Measurements from ENCODE around the gene ABCG1. TPM values are rescaled to one million over a fixed set of nuclear protein-coding genes. Genes with fewer than 3 reads are reported as not detected.

Gene ABCG1
- total RNA-seq, 4 donors from 2014 or later, result 16.1 to 25.9 (median 20.0) TPM

GRCh38 chr21:42338729-42339715 lies 120.1 kb downstream of the ABCG1 start:
- intact Hi-C loops (cut with DNase I), result no loop called here
- WGBS, result 90% methylated on average over 12 of the region's 17 CpGs
- Histone ChIP-seq H3K27ac (replicated peaks in 1 of 4) (no peak overlapping the region), H3K36me3 (no peaks in the 10 kb centered on the region), H3K4me3 (no peak overlapping the region), H3K4me1 (peaks cover 0 to 14% (median 9%) of the 10 kb centered on the region in 4 donors), H3K9me3 (no peaks in the 10 kb centered on the region), H3K27me3 (peaks cover 0 to 5% (median 2%) of the 10 kb centered on the region in 4 donors)
- DNase-seq (ENCODE audit: extremely low spot score), result no peak
- TF ChIP-seq POLR2AphosphoS5 (IDR thresholded peaks at IDR 0.05) (no peak), POLR2A (IDR thresholded peaks at IDR 0.05; ENCODE audit: low read depth) (no peak), CTCF (IDR thresholded peaks at IDR 0.05) (no peak), EP300 (IDR thresholded peaks at IDR 0.05) (no peak)

DNA sequence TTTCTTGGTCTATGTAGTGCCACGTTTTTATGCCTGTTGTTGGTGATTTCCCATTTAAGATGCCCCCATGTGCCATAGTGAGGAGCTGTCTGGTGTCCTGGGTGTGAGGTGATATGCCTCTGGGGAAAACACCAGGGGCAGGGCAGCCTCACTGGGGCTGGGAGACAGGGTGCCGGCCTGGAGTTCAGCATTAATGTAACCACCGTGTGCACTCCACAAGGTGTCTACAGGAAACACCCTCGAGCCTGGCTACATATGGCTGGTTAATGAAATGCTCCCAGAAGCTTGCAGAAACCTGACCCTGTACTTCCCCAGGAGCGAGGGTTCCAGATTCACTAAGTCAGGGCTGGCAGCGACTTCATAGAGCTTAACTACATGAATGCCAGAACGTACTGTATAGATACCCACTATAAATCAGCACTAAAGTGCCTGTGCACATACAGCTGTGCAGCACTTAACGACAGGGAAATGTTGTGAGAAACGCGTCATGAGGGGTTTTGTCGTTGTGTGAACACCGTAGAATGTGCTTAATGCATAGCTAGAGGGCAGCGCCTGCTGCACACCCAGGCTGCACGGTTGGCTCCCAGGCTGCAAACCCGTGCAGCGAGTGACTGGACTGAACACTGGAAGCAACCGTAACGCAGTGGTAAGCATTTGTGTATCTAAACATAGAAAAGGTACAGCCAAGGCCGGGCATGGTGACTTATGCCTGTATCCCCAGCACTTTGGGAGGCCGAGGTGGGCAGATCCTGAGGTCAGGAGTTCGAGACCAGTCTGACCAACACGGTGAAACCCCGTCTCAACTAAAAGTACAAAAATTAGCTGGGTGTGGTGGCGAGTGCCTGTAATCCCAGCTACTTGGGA lies 121.5 kb downstream of the ABCG1 start:
- Histone ChIP-seq H3K4me3 (no peak overlapping the region), H3K36me3 (no peaks in the 10 kb centered on the region), H3K27me3 (peaks cover 0 to 3% (median 1%) of the 10 kb centered on the region in 4 donors), H3K27ac (replicated peaks in 1 of 4) (no peak overlapping the region), H3K9me3 (no peaks in the 10 kb centered on the region), H3K4me1 (peaks cover 0 to 14% (median 9%) of the 10 kb centered on the region in 4 donors)
- no peak for DNase-seq (ENCODE audit: extremely low spot score)
- TF ChIP-seq EP300 (IDR thresholded peaks at IDR 0.05), result no peak
- no peak for TF ChIP-seq POLR2A (IDR thresholded peaks at IDR 0.05; ENCODE audit: low read depth)
- TF ChIP-seq CTCF (IDR thresholded peaks at IDR 0.05), result no peak
- TF ChIP-seq POLR2AphosphoS5 (IDR thresholded peaks at IDR 0.05), result no peak
- intact Hi-C loops (cut with DNase I), result no loop called here
- WGBS, result 89% methylated on average over 23 of the region's 24 CpGs

DNA sequence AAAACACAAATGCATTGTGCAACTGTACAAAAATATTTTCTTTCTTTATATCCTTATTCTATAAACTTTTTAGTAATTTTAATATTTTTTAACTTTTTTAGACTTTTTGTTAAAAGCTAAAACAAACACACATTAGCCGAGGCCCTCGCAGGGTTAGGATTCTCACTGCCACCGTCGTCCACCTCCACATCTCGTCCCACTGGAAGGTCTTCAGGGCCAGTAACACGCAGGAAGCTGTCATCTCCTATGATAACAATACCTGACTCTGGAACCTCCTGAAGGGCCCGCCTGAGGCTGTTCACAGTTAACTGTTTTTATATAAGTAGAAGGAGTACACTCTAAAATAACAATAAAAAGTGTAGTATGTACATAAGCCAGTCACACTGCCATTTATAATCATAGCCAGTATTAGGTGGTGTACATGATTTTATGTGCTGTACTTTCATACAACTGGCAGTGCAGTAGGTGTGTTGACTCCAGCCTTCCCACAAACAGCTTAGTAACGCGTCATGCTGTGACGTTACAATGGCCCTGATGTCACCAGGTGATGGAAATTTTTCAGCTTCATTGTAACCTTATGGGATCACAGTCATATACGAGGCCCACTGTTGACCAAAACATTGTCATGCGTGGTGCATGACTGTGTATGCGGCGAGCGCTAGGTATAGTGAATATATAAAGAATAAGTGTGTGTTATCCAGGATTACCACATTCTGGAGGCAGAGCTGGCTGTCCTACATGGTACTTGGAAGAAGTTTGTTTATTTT lies 123.0 kb downstream of the ABCG1 start:
- Histone ChIP-seq H3K9me3 (no peaks in the 10 kb centered on the region), H3K27me3 (peaks cover 0 to 8% (median 0%) of the 10 kb centered on the region in 4 donors), H3K36me3 (no peaks in the 10 kb centered on the region), H3K27ac (replicated peaks in 1 of 4) (no peak overlapping the region), H3K4me1 (peaks cover 0 to 14% (median 9%) of the 10 kb centered on the region in 4 donors), H3K4me3 (no peak overlapping the region)
- TF ChIP-seq POLR2AphosphoS5 (IDR thresholded peaks at IDR 0.05), result no peak
- TF ChIP-seq CTCF (IDR thresholded peaks at IDR 0.05), result no peak
- no peak for TF ChIP-seq POLR2A (IDR thresholded peaks at IDR 0.05; ENCODE audit: low read depth)
- no peak for TF ChIP-seq EP300 (IDR thresholded peaks at IDR 0.05)
- 91% methylated on average over 15 of the region's 15 CpGs for WGBS
- intact Hi-C loops (cut with DNase I), result no loop called here
- DNase-seq (ENCODE audit: extremely low spot score), result no peak

DNA sequence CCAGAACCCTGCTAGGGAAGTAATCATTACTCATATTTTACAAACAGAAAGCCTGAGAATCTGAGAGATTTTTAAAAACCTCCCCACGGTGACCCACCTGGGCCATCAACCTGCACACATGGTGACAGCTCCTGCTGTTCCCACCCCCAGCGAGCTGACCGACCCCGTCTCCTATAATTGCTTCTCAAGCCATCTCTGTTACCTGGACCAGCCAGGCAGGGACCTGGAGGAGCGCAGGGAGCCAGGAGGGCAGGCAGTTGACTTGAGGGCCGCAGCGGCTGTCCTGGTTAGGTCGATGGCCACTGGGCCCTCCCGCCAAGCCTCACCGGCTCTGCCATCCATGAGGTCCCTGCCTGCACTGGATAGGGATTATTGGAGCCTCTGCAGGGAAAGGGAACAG lies 124.2 kb downstream of the ABCG1 start:
- H3K27ac ChIP-seq (replicated peaks in 1 of 4), result no peak overlapping the region
- intact Hi-C loops (cut with DNase I), result no loop called here
- peaks cover 0 to 20% (median 0%) of the 10 kb centered on the region in 4 donors for H3K27me3 ChIP-seq
- no peak for DNase-seq (ENCODE audit: extremely low spot score)
- H3K4me1 ChIP-seq, result peaks cover 0 to 7% (median 5%) of the 10 kb centered on the region in 4 donors
- 92% methylated on average over 10 of the region's 10 CpGs for WGBS
- no peak overlapping the region for H3K4me3 ChIP-seq
- no peaks in the 10 kb centered on the region for H3K36me3 ChIP-seq
- TF ChIP-seq CTCF (IDR thresholded peaks at IDR 0.05) (no peak), POLR2A (IDR thresholded peaks at IDR 0.05; ENCODE audit: low read depth) (no peak), POLR2AphosphoS5 (IDR thresholded peaks at IDR 0.05) (no peak), EP300 (IDR thresholded peaks at IDR 0.05) (no peak)
- no peaks in the 10 kb centered on the region for H3K9me3 ChIP-seq

All from esophagus muscularis mucosa (tissue), 4 donors.